IMR-90 (cell line): Measurements from ENCODE around the gene ZNF354B. TPM values are rescaled to one million over a fixed set of nuclear protein-coding genes. Genes with fewer than 3 reads are reported as not detected.

ENCODE experiments used
- ATAC-seq: fragments of 200-7000 bp; cut with Tn5 transposase; 2 replicates; pipeline ENCODE4 v1.9.1; 2020; ENCODE audit warnings: low read depth, mild to moderate bottlenecking, moderate library complexity
- BruUV-seq: library from RNA; stranded (reverse); fragments of 400-500 nt; replicated peaks from 2 replicates; lab custom pipeline; 2021; lab: Mats Ljungman, UMichigan
- CTCF ChIA-PET: fragments of 300-600 bp; formaldehyde crosslinking; extraction: SDS; loops from one replicate; lab custom pipeline; 2021; ENCODE audit warnings: antibody characterized with exemption; lab: Yijun Ruan, JAX
- POLR2A ChIA-PET: fragments of 300-600 bp; sonication (Branson Sonifier 250); formaldehyde crosslinking; loops from one replicate; lab custom pipeline; 2022; ENCODE audit warnings: antibody characterized with exemption; ENCODE audit not compliant: unreplicated experiment; lab: Charles Lee
- DNase-seq: peaks from one replicate; pipeline ENCODE4 v3.0.0; 2013
- H2AFZ ChIP-seq: replicated peaks from 2 replicates; pipeline ENCODE3; 2013; ENCODE audit warnings: low read length, mild to moderate bottlenecking; ENCODE audit not compliant: poor library complexity
- H2AK5ac ChIP-seq: 2 replicates; pipeline ENCODE4 v1.6.1; 2013; ENCODE audit warnings: low read depth, low read length, inconsistent platforms
- H2AK9ac ChIP-seq: replicated peaks from 2 replicates; pipeline ENCODE3; 2013; ENCODE audit warnings: mild to moderate bottlenecking, low read depth, low read length, moderate library complexity; ENCODE audit not compliant: poor library complexity
- H2BK120ac ChIP-seq: 2 replicates; pipeline ENCODE4 v1.6.1; 2013; ENCODE audit warnings: low read depth, low read length, inconsistent platforms
- H2BK15ac ChIP-seq: 3 replicates; pipeline ENCODE4 v1.6.1; 2013; ENCODE audit warnings: low read depth, low read length, inconsistent platforms
- H2BK20ac ChIP-seq: 2 replicates; pipeline ENCODE4 v1.6.1; 2013; ENCODE audit warnings: low read depth, mild to moderate bottlenecking, inconsistent platforms, low read length, moderate library complexity
- H2BK5ac ChIP-seq: 2 replicates; pipeline ENCODE4 v1.6.1; 2013; ENCODE audit warnings: mild to moderate bottlenecking, low read depth, low read length, inconsistent platforms; ENCODE audit not compliant: poor library complexity, severe bottlenecking
- H3K14ac ChIP-seq: replicated peaks from 2 replicates; pipeline ENCODE4 v1.6.1; 2013; ENCODE audit warnings: low read depth, low read length, inconsistent platforms
- H3K18ac ChIP-seq: 2 replicates; pipeline ENCODE4 v1.6.1; 2013; ENCODE audit warnings: low read depth, low read length, control low read depth
- H3K23ac ChIP-seq: 2 replicates; pipeline ENCODE4 v1.6.1; 2013; ENCODE audit warnings: low read depth, low read length, inconsistent platforms
- H3K27ac ChIP-seq: 2 replicates; pipeline ENCODE4 v1.5.1; 2013; ENCODE audit warnings: mild to moderate bottlenecking, control low read depth, low read length; ENCODE audit not compliant: insufficient read depth
- H3K27me3 ChIP-seq: 2 replicates; pipeline ENCODE4 v1.6.1; 2013; ENCODE audit warnings: low read length; ENCODE audit not compliant: control insufficient read depth, insufficient read depth
- H3K36me3 ChIP-seq: 2 replicates; pipeline ENCODE4 v1.6.1; 2013; ENCODE audit warnings: low read length, mixed read lengths; ENCODE audit not compliant: control insufficient read depth, insufficient read depth
- H3K4ac ChIP-seq: 2 replicates; pipeline ENCODE4 v1.6.1; 2013; ENCODE audit warnings: low read depth, low read length, inconsistent platforms
- H3K4me1 ChIP-seq: 2 replicates; pipeline ENCODE4 v1.6.1; 2013; ENCODE audit warnings: low read length, mixed read lengths; ENCODE audit not compliant: control insufficient read depth, insufficient read depth
- H3K4me2 ChIP-seq: 2 replicates; pipeline ENCODE4 v1.6.1; 2013; ENCODE audit warnings: low read depth, mild to moderate bottlenecking, control low read depth, low read length, moderate library complexity
- H3K4me3 ChIP-seq: 2 replicates; pipeline ENCODE4 v1.5.1; 2013; ENCODE audit warnings: low read depth, mild to moderate bottlenecking, control low read depth, low read length, moderate library complexity; ENCODE audit not compliant: insufficient read depth
- H3K56ac ChIP-seq: 2 replicates; pipeline ENCODE4 v1.6.1; 2013; ENCODE audit warnings: low read length, inconsistent platforms; ENCODE audit not compliant: insufficient read depth; ENCODE audit errors: extremely low read depth
- H3K79me1 ChIP-seq, 2 experiments: 2 replicates each; pipeline ENCODE4 v1.6.1; 2013; ENCODE audit warnings: low read length in 2 of 2, inconsistent platforms in 1 of 2, low read depth in 1 of 2
- H3K9ac ChIP-seq: 2 replicates; pipeline ENCODE4 v1.6.1; 2013; ENCODE audit warnings: low read depth, low read length, control low read depth
- H3K9me1 ChIP-seq: 2 replicates; pipeline ENCODE4 v1.6.1; 2013; ENCODE audit warnings: low read length, inconsistent platforms; ENCODE audit not compliant: insufficient read depth
- H3K9me3 ChIP-seq: 2 replicates; pipeline ENCODE4 v1.6.1; 2013; ENCODE audit warnings: low read length; ENCODE audit not compliant: control insufficient read depth, insufficient read depth
- H4K20me1 ChIP-seq: 2 replicates; pipeline ENCODE4 v1.6.1; 2013; ENCODE audit warnings: low read length, inconsistent platforms; ENCODE audit not compliant: insufficient read depth
- H4K5ac ChIP-seq: 2 replicates; pipeline ENCODE4 v1.6.1; 2013; ENCODE audit warnings: mild to moderate bottlenecking, low read depth, low read length, control low read depth
- H4K8ac ChIP-seq, 2 experiments: 2 replicates each; pipeline ENCODE4 v1.6.1; 2013; ENCODE audit warnings: low read depth in 2 of 2, low read length in 2 of 2, control low read depth in 1 of 2, inconsistent platforms in 1 of 2
- H4K91ac ChIP-seq: 2 replicates; pipeline ENCODE4 v1.6.1; 2013; ENCODE audit warnings: low read depth, low read length, inconsistent platforms; ENCODE audit not compliant: insufficient read depth
- BHLHE40 ChIP-seq: fragments of 150-350 bp; IDR thresholded peaks from 2 replicates; pipeline ENCODE4 v1.6.1; 2016; ENCODE audit warnings: mild to moderate bottlenecking, low read depth, low read length
- CEBPB ChIP-seq: IDR thresholded peaks from 2 replicates; pipeline ENCODE4 v1.6.1; 2012; ENCODE audit warnings: low read depth, low read length, improper control_type of control experiment
- CHD1 ChIP-seq: IDR thresholded peaks from 2 replicates; pipeline ENCODE4 v1.6.1; 2012; ENCODE audit warnings: low read depth, low read length, improper control_type of control experiment
- FOS ChIP-seq: fragments of 150-350 bp; IDR thresholded peaks from 2 replicates; pipeline ENCODE4 v1.6.1; 2016; ENCODE audit warnings: low read depth, low read length
- MAFK ChIP-seq: IDR thresholded peaks from 2 replicates; pipeline ENCODE4 v1.6.1; 2012; ENCODE audit warnings: low read depth, low read length, improper control_type of control experiment
- MAZ ChIP-seq: IDR thresholded peaks from 2 replicates; pipeline ENCODE4 v1.6.1; 2012; ENCODE audit warnings: low read depth, mild to moderate bottlenecking, low read length, improper control_type of control experiment, moderate library complexity, borderline replicate concordance
- MXI1 ChIP-seq: IDR thresholded peaks from 2 replicates; pipeline ENCODE4 v1.6.1; 2012; ENCODE audit warnings: low read depth, mild to moderate bottlenecking, low read length, moderate library complexity, borderline replicate concordance
- NFE2L2 ChIP-seq: fragments of 150-350 bp; IDR thresholded peaks from 2 replicates; pipeline ENCODE4 v1.6.1; 2016; ENCODE audit warnings: low read depth, mild to moderate bottlenecking, low read length
- POLR2A ChIP-seq: IDR thresholded peaks from 2 replicates; pipeline ENCODE4 v1.6.1; 2012; ENCODE audit warnings: mild to moderate bottlenecking, low read depth, low read length
- RAD21 ChIP-seq: IDR thresholded peaks from 2 replicates; pipeline ENCODE4 v1.6.1; 2012; ENCODE audit warnings: low read length, improper control_type of control experiment
- RCOR1 ChIP-seq: IDR thresholded peaks from 2 replicates; pipeline ENCODE4 v1.6.1; 2012; ENCODE audit warnings: mild to moderate bottlenecking, low read length, improper control_type of control experiment; ENCODE audit not compliant: insufficient replicate concordance
- RFX5 ChIP-seq: IDR thresholded peaks from 2 replicates; pipeline ENCODE4 v1.8.0; 2012; ENCODE audit warnings: low read depth, mild to moderate bottlenecking, low read length, moderate library complexity
- SMC3 ChIP-seq: fragments of 150-350 bp; IDR thresholded peaks from 2 replicates; pipeline ENCODE4 v1.6.1; 2016; ENCODE audit warnings: low read depth, mild to moderate bottlenecking, antibody characterized with exemption, low read length, moderate library complexity
- WGBS, 2 experiments: methylation state at CpG; one replicate each; pipeline versions ENCODE4 v1.1.5 to v1.1.7; 2013; ENCODE audit warnings: missing lambda C conversion rate in 2 of 2; ENCODE audit not compliant: insufficient read length in 1 of 2; ENCODE audit errors: extremely low coverage in 2 of 2; 5-methylcytosine and 5-hydroxymethylcytosine counted together
- dilution Hi-C: fragments of 300-500 bp; cut with HindIII; formaldehyde crosslinking; loops from one replicate; pipeline ENCODE4 v1.14.3; 2018; ENCODE audit warnings: low sequenced_read_pairs; ENCODE audit not compliant: unreplicated experiment
- in situ Hi-C: fragments of 300-500 bp; cut with MboI; formaldehyde crosslinking; loops from 3 replicates; pipeline ENCODE4 v1.14.3; 2019; ENCODE audit warnings: low sequenced_read_pairs, inconsistent platforms, mixed read lengths
- intact Hi-C: fragments of 100-400 bp; cut with micrococcal nuclease; formaldehyde crosslinking; loops from 2 replicates; pipeline ENCODE4 v1.10.0; 2022
- polyA plus RNA-seq, 3 experiments: library from polyadenylated mRNA; depleted of rRNA; stranded (reverse); fragments of >200 nt; gene quantifications; 2 replicates each; pipeline ENCODE4 v1.2.3, GENCODE V29; 2012; ENCODE audit warnings: low replicate concordance in 1 of 3
- total RNA-seq: library from RNA; depleted of rRNA; stranded (reverse); fragments of >200 nt; gene quantifications from 2 replicates; pipeline ENCODE4 v1.2.3, GENCODE V29; 2012
- TF ChIP-seq, protein P1 (sequence below): conservative IDR thresholded peaks from 2 replicates; pipeline ENCODE4 v1.5.1; 2012; ENCODE audit warnings: mild to moderate bottlenecking, low read depth, low read length, improper control_type of control experiment
- TF ChIP-seq, protein P2 (sequence below): fragments of 150-350 bp; IDR thresholded peaks from 2 replicates; pipeline ENCODE4 v1.6.1; 2016; ENCODE audit warnings: low read depth, mild to moderate bottlenecking, low read length, moderate library complexity, borderline replicate concordance
- TF ChIP-seq, protein P3 (sequence below): fragments of 150-350 bp; IDR thresholded peaks from 2 replicates; pipeline ENCODE4 v1.6.1; 2017; ENCODE audit warnings: mild to moderate bottlenecking, antibody characterized with exemption, low read length, low read depth

ZNF354B gene
- total and polyA plus RNA-seq, 2 of the 4 experiments (the other 2 are of a cell fraction): 5.0 to 6.7 TPM

DNA sequence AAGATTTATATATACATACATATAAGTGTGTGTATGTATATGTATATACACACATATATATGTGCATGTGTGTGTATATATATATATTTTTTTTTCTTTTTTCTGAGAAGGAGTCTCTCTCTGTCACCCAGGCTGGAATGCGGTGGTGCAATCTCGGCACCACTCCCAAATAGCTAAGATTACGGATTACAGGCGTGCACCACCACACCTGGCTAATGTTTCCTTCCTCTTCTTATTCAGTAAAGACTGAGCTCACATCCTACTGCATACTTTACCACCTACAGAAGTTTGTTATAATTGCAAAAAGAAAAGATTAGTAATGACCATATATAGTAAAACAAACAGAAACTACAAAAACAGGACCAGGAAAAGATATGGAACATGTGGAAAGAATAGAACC is 23.1 kb upstream of the ZNF354B start:
- DNase-seq: no peak
- CTCF ChIA-PET: no interaction called here
- no TSS peak for BruUV-seq

More for the DNA sequence above, 23.1 kb upstream of the ZNF354B start:
- H3K14ac ChIP-seq: no peak overlapping the region
- no peaks in the 10 kb centered on the region for H4K20me1 ChIP-seq
- no CpG with 5 or more reads among the region's 4 CpGs for WGBS, 2 experiments
- H4K8ac ChIP-seq: no peak overlapping the region
- peaks cover 25% of the 10 kb centered on the region for H3K9me3 ChIP-seq
- no peak overlapping the region for H2AK5ac ChIP-seq
- no peak overlapping the region for H3K4me3 ChIP-seq
- TF ChIP-seq, protein P1, sequence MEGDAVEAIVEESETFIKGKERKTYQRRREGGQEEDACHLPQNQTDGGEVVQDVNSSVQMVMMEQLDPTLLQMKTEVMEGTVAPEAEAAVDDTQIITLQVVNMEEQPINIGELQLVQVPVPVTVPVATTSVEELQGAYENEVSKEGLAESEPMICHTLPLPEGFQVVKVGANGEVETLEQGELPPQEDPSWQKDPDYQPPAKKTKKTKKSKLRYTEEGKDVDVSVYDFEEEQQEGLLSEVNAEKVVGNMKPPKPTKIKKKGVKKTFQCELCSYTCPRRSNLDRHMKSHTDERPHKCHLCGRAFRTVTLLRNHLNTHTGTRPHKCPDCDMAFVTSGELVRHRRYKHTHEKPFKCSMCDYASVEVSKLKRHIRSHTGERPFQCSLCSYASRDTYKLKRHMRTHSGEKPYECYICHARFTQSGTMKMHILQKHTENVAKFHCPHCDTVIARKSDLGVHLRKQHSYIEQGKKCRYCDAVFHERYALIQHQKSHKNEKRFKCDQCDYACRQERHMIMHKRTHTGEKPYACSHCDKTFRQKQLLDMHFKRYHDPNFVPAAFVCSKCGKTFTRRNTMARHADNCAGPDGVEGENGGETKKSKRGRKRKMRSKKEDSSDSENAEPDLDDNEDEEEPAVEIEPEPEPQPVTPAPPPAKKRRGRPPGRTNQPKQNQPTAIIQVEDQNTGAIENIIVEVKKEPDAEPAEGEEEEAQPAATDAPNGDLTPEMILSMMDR: no peak
- TF ChIP-seq NFE2L2: no peak
- TF ChIP-seq RAD21: no peak
- no peak for TF ChIP-seq MAZ
- TF ChIP-seq CHD1: no peak
- TF ChIP-seq SMC3: no peak
- TF ChIP-seq MAFK: no peak
- no peak for TF ChIP-seq RFX5
- TF ChIP-seq, protein P2, sequence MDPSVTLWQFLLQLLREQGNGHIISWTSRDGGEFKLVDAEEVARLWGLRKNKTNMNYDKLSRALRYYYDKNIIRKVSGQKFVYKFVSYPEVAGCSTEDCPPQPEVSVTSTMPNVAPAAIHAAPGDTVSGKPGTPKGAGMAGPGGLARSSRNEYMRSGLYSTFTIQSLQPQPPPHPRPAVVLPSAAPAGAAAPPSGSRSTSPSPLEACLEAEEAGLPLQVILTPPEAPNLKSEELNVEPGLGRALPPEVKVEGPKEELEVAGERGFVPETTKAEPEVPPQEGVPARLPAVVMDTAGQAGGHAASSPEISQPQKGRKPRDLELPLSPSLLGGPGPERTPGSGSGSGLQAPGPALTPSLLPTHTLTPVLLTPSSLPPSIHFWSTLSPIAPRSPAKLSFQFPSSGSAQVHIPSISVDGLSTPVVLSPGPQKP: no peak
- TF ChIP-seq MXI1: no peak
- TF ChIP-seq, protein P3, sequence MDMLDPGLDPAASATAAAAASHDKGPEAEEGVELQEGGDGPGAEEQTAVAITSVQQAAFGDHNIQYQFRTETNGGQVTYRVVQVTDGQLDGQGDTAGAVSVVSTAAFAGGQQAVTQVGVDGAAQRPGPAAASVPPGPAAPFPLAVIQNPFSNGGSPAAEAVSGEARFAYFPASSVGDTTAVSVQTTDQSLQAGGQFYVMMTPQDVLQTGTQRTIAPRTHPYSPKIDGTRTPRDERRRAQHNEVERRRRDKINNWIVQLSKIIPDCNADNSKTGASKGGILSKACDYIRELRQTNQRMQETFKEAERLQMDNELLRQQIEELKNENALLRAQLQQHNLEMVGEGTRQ: no peak
- no peak for TF ChIP-seq FOS
- no peak for TF ChIP-seq RCOR1
- no peak for TF ChIP-seq BHLHE40
- no peak for TF ChIP-seq POLR2A
- no peak for TF ChIP-seq CEBPB
- H3K4me1 ChIP-seq: no peaks in the 10 kb centered on the region
- H3K27ac ChIP-seq: no peak overlapping the region
- H3K9ac ChIP-seq: no peak overlapping the region
- POLR2A ChIA-PET: no interaction called here
- H2AK9ac ChIP-seq: no peak overlapping the region
- H3K4me2 ChIP-seq: no peak overlapping the region
- no peak overlapping the region for H2AFZ ChIP-seq
- dilution Hi-C loops: no loop called here
- H4K91ac ChIP-seq: no peak overlapping the region
- in situ Hi-C loops: no loop called here
- no peak overlapping the region for H2BK20ac ChIP-seq
- H2BK120ac ChIP-seq: no peak overlapping the region
- no peak overlapping the region for H3K4ac ChIP-seq
- H2BK5ac ChIP-seq: no peak overlapping the region
- H3K56ac ChIP-seq: no peak overlapping the region
- H2BK15ac ChIP-seq: no peak overlapping the region
- H3K27me3 ChIP-seq: no peaks in the 10 kb centered on the region
- ATAC-seq: no peak
- no peak overlapping the region for H3K23ac ChIP-seq
- H3K18ac ChIP-seq: no peak overlapping the region
- intact Hi-C loops: no loop called here
- H3K79me1 ChIP-seq: no peaks in the 10 kb centered on the region
- no peaks in the 10 kb centered on the region for H3K9me1 ChIP-seq
- no peak overlapping the region for H4K5ac ChIP-seq
- no peaks in the 10 kb centered on the region for H3K36me3 ChIP-seq
